GM21367 (cell line): ENCODE data around the gene FAM118B.
"Not testable (repeated sequence)": the region's sequence is repeated elsewhere in the genome, so short reads cannot be mapped to it uniquely, and the experiment has no call there.

Experiments
- ATAC-seq: cut with Tn5 transposase; IDR thresholded peaks from one replicate; pipeline ENCODE4 v1.9.1; 2021; ENCODE audit not compliant: unreplicated experiment

The FAM118B gene

GRCh38 chr11:126216526-126217305 lies 5.1 kb downstream of the FAM118B start:
- ATAC-seq: no peak

DNA sequence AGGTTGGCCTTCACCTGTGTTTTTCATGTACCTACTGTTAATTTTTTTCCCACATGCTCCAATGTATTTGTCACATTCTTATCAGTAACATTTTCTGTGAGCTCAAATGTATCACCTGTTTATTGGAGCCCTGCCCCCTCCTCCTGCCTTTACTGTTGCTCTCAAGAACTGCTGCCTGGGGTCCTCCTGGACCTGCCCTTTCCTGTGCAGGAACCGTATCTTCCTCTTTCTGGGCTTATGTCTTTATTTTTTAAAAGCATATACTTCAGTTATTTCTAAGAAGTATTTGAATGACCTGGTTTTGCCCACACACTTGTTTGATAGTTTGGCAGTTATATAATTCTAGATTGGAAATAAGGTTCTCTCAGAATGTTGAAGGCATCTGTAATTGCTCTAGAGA lies 5.9 kb downstream of the FAM118B start:
- ATAC-seq: no peak

DNA sequence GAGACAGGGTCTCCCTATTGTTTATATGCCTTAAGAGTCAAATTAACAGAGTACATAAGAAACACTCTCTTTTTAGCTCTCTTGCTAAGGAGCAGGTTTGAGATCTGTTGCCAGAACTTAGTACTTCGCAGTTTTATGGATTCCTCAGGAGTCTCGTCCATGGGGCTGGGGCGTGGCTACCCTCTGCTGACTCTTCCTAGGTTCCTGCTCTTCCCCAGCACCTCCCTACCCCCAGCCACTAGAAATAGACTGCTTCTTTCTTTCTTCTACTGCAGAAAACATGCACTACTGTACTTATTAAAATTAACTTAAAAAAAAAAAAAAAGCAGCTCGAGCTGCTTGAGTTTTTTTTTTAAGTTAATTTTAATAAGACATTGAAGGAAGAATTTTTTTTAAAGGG lies 8.0 kb downstream of the FAM118B start:
- ATAC-seq: no peak

DNA sequence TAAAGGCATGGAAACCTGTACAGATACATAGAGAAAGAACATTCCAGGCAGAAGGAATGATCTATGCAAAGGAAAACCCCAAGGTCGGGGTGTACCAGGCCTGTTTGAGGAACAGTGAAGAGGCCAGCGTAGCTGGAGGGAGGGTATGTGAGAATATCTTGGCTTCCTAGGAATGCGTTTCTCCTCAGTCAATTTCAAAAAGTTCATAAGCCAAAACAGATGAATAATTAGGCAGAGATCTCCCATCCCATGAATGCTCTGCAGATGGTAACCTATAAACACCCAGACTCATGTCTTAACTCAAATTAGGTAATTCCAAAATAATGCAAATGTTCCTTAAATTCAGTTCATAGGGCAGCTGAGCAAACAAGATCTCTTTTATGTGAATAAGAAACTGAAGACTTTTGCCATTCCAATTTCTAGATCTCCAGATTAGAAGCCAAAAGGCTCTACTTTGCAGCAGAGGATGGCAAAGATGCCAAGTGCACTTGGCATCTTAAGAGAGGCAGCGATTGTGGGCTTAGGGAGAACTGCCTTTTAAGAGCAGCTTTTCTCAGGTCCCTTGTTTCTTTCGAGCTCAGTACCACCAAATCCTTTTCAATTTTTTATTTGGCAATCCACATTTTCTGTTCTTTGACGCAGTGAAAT lies 13.2 kb downstream of the FAM118B start:
- no peak for ATAC-seq

GRCh38 chr11:126225295-126225665 lies 13.7 kb downstream of the FAM118B start:
- no peak for ATAC-seq

DNA sequence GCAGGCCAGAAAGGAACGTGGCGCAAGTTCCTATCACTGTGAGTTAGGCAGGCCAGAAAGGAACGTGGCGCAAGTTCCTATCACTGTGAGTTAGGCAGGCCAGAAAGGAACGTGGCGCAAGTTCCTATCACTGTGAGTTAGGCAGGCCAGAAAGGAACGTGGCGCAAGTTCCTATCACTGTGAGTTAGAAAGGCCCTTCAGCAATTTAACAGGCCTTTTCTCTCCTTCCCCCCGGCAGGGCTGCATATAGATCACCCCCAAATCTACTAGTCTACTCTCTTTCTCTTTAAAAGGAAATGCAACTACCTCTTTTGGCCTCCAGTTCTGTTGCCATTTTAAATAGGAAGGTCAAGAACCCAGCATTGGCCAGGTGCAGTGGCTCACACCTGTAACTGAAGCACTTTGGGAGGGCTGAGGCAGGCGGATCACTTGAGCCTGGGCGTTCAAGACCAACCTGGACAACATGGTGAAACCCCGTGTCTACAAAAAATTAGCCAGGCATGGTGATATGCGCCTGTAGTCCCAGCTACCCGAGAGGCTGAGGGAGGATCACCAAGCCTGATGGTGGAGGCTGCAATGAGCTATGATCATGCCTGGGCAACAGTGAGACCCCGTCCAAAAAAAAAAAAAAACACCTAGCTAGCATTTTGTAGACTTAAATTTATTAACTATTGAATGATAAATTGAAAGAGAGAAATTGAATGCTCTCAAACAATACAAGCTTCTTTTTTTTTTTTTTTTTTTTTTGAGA lies 14.9 kb downstream of the FAM118B start:
- no peak for ATAC-seq

DNA sequence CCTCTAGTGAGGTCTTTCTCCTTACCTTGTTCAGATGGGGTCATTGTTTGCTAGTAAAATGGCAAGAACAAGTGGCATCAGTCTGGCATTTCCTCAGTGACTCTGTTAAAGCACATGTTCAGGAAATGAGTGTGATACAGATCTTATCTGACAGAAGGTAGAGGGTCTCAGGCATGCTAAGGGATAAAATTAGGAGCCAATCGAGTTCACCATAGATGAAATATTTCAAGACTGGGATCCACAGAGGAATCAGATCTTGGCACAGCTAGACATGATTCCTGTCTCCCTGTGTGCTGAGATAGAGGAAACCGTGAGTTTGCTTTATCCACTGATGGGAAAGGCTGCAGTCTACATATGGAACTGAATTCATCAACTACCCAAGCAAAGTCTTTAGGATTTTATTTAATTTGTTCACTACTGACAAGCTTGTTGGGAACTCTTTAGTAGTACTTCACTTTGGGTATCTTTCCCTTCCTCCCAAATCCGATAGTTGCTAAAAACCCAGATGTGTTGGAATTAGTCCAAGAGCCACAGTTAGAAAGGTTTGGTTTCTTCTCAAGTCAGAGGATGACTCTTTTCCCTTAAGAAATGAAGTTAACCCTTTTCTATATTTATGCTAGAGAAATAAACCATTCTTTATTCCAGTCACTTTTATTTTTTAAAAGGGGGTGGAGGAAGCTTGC lies 18.4 kb downstream of the FAM118B start:
- no peak for ATAC-seq

DNA sequence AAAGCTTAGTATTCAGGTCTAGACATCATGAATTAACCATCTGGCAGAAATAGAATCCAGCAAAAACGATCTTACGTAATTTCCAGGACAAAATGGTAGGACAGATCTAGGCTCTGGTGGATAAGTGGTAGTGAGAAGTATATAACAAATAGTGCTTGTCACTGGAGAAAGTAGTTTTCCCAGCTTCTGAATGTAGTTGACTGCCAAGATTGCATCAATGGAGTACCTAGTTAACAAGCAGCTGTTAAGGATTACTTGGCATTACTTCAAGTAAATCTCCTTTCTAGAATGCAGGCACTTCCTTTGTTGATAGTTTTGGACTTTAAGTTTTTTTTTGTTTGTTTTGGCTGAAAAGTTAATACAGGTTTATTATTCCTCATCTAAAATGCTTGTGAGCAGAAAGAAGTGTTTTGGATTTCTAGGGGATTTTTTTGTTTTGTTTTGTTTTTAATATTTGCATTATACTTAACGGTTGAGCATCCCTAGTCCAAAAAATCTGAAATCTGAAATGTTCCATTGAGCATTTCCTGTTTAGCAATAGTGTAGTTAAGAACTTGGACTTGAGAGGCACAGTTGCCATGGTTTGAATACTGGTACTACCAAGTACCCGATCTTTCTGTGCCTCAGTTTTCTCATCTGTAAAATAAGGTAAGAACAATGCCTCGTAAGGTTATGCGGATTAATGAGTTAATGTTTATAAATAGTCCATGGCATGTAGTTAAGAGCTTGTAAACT lies 20.3 kb downstream of the FAM118B start:
- ATAC-seq: no peak

GRCh38 chr11:126232683-126233082 lies 21.1 kb downstream of the FAM118B start:
- ATAC-seq: no peak

GRCh38 chr11:126233391-126233790 lies 21.8 kb downstream of the FAM118B start:
- no peak for ATAC-seq

DNA sequence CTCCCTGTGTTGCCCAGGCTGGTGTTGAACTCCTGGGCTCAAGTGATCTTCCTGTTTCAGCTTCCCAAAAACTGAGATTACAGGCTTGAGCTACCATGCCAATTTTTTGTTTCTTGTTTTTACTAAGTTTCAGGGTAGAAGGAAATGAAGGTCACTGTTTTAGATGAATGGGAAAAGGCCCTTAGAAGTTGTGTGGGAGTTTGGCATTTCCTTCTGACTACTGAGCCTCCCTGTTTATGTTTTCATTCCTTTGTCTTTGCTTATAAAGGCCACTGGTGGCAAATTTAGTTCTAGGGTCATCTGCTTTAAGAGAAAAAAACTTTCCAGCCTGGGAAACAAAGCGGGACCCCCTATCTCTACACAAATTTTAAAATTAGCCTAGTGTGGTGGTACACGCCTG lies 35.1 kb downstream of the FAM118B start:
- no peak for ATAC-seq

- no peak for ATAC-seq
Measured at GRCh38 chr11:126253265-126253664, 41.7 kb downstream of the FAM118B start.

GRCh38 chr11:126254819-126255218 lies 43.2 kb downstream of the FAM118B start:
- no peak for ATAC-seq

DNA sequence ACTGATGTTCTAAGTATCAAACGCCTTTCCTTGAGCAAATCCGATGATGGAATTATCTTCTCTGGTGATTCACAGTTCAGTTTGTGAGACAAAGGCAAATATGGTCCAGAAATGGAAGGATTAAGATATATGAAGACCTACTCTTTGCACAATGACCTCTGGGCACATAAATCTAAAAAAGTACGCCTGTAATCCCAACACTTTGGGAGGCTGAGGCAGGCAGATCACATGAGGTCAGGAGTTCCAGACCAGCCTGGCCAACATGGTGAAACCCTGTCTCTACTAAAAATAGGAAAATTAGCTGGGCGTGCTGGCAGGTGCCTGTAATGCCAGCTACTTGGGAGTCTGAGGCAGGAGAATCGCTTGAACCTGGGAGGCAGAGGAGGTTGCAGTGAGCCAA lies 43.9 kb downstream of the FAM118B start:
- ATAC-seq: not testable (repeated sequence)

DNA sequence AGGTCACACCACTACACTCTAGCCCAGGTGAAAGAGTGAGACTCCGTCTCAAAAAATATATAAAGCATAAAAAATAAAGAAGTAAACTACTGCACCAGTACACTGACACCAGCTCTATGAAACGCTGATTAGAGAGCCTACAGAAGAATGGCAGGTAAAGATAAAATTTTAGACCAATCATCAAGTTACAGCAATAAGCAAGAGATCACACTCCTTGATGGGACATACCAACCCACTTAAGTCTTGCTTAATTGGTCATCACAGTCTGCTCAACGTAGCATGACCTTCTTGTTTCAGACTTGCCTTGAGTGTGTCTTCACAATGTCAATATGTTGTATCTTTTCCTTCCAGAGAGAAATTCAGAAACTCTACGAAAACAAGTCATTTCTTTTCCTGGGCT lies 44.6 kb downstream of the FAM118B start:
- no peak for ATAC-seq

- ATAC-seq: no peak
Measured at GRCh38 chr11:126257144-126257543, 45.6 kb downstream of the FAM118B start.

DNA sequence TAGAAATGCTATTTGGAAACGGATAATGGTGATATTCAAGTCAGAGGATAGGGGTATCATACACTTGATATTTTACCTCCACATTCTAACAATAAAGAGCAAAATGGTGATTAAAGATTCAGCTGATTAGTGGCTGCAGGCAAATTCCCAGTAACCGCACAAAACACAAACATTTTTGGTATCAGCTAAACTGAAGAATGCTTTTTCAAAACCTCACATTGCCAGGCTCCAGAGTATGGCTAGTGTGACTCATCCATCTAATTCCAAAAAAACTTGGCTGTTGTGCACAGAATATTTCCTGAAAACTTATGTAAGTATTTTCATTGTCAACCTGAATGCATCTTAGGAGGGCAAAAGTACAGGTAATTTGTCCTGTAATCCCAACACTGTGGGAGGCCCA lies 46.2 kb downstream of the FAM118B start:
- ATAC-seq: no peak

DNA sequence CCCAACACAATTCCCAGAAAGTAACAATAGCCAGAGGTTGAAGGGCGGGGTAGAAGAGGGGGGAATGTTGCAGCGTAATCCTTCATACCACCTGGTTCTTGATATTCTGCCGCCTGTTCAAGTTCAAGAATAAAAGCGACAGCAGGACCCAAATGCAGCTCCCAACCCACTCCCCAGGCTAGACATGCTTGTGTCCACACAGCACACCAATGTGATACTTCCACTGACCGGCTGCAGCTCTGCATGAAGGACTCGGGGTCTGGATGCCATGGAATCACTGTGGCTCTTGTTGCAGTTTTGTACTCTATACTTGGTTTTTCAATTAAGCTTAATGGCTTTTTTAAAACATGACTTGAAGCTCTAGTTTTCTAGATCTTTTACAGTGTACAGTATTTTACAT lies 50.6 kb downstream of the FAM118B start:
- no peak for ATAC-seq

- no peak for ATAC-seq
Measured at GRCh38 chr11:126263489-126263888, 51.9 kb downstream of the FAM118B start.

DNA sequence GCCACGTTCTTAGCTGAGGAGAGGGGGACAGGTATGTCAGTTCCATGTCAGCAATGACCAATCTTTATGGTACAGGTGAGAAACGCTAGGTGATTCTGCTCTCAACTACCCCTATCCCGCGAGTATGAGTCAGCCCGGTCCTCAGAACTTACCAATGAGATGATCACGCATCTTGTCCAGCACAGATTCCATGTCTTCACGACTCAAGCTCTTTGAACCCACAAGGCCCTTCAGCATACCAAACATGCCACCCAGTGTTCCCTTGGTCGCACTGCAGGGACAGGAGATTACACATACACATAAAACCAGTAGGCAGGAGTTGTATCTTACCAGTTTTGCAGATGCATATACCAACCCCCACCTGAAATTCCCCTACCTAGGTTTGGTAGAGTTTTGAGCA lies 54.2 kb downstream of the FAM118B start:
- ATAC-seq: no peak

- no peak for ATAC-seq
Measured at GRCh38 chr11:126267650-126268049, 56.1 kb downstream of the FAM118B start.
